GM19239 (cell line): Measurements from ENCODE around the gene MEOX1.
"Not testable (repeated sequence)": the region's sequence is repeated elsewhere in the genome, so short reads cannot be mapped to it uniquely, and the experiment has no call there.

Source experiments
- DNase-seq: peaks from one replicate; pipeline ENCODE4 v3.0.0; 2011; ENCODE audit warnings: low spot score; ENCODE audit not compliant: insufficient read length
- FAIRE-seq: peaks from 2 replicates; lab custom pipeline; 2011; peaks lifted over from hg19 to GRCh38; lab: Jason Lieb, UNC

MEOX1 gene

DNA sequence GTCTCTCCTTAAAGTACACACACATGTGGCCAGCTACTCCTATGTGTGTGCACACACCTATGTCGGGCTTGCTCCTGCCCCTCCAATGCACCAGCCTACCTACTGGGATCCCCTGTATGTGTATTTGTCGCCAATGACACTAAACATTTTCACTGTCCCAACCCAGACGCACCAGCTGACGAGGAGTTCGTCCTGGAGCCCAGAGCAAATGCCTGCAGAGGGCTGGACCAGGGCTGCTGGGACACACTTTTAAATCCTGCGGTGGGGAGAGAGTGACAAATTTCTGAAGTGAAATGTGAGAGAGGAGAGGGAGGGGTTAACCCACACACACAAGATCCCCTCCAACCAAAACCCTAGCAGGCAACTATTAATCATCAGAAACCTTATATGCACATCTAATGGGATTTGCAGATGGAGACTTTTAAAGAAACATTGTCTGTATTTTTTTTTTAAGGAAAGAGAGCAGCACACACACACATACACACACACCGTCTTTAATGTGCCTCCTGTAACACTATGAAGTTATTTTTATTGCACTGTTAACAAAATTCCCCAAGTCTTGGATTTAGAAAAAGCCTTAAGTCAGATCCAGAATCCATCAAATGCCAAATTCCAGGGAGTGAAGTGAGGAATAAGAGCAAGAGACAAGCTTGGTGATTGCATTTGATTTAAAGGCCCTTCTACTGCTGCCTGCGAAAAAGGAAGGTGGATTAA is at the start of gene MEOX1:
TSS of gene MEOX1 (minus strand) at position 224 of the 714 bp plus-strand sequence. CDS start 388 bp downstream, outside the sequence.
- no peak for DNase-seq
- no peak for FAIRE-seq

GRCh38 chr17:43710101-43710500 is 48.4 kb upstream of the MEOX1 start:
- no peak for FAIRE-seq
- no peak for DNase-seq

DNA sequence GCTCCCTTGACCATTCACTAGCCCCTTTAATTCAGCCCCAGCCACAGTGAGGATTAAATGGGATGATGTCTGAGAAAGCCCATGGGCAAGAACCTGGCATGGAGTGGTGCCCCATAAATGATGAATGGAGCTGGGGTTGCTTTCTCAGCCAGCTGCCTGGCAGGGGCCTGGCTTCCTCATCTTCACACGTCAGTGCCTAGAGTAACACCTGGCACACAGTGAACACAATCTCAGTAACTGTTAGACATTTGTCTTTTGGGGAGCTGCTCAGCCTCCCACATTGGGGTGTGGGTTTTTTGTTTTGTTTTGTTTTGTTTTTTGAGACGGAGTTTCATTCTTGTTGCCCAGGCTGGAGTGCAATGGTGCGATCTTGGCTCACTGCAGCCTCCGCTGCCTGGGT is 47.5 kb upstream of the MEOX1 start:
- FAIRE-seq (no peak), DNase-seq (no peak)

GRCh38 chr17:43707184-43707583 is 45.5 kb upstream of the MEOX1 start:
- no peak for DNase-seq
- FAIRE-seq, result no peak

DNA sequence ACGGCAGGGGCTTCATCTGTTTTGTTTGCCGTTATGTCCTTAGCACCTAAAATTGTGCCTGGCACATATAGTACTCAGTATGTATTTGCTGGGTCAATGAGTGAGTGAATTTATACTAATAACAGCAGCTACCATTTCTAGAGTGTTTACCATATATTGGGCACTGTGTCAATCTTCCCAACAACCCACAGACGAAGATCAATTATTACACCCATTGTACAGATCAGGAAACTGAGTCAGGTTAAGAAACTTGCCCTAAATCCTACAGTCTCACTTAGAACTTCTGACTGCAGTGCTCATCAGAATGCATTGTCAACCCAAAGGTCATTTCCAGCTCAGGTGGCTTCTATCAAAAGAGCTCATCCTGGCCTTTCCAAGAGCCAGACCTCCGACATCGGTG is 44.5 kb upstream of the MEOX1 start:
- DNase-seq, result no peak
- FAIRE-seq, result no peak

- no peak for DNase-seq
- FAIRE-seq, result no peak
Observed at GRCh38 chr17:43703630-43704029, 41.9 kb upstream of the MEOX1 start.

DNA sequence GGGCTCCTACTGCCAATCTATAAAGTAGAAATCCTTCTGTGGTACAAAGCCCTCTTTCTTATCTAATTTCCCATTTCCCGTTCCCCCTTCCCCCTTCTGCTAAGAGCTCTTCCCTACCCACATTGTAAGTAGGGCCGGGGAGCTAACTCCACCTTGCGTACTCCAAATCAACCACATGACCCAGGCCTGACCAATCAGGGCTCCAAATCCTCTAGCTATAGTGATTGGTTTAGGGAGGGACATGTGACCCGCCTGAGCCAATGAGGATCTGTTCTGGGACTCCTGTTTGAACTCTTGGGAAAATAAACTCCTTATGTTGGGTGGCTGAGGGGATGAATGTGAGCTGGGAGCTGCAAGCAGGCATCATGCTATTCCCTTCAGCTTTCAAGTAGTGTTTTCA is 40.9 kb upstream of the MEOX1 start:
- FAIRE-seq (no peak), DNase-seq (no peak)

- FAIRE-seq, result peak; percentile 71
Observed at GRCh38 chr17:43701318-43701743, 39.6 kb upstream of the MEOX1 start.

DNA sequence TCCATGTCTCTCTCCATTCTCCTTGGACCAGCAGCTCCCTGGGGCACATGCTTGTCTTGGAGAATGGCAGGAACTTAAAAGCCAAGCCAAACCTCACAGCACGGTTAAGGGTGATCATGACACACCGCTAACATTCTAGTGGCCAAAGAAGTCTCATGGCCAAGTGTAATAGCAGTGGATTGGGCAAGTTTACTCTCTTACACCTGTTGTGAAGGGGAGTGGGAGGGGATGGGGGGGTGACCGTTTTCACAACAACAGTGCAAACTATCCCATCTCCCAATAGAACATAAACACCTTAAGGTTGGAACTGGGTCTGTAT is 37.7 kb upstream of the MEOX1 start:
- DNase-seq, result no peak
- FAIRE-seq, result no peak

More at GRCh38 chr17:43701318-43701743, 39.6 kb upstream of the MEOX1 start:
- DNase-seq, result no peak

GRCh38 chr17:43698678-43699437 is 37.1 kb upstream of the MEOX1 start:
- DNase-seq, result no peak
- no peak for FAIRE-seq

DNA sequence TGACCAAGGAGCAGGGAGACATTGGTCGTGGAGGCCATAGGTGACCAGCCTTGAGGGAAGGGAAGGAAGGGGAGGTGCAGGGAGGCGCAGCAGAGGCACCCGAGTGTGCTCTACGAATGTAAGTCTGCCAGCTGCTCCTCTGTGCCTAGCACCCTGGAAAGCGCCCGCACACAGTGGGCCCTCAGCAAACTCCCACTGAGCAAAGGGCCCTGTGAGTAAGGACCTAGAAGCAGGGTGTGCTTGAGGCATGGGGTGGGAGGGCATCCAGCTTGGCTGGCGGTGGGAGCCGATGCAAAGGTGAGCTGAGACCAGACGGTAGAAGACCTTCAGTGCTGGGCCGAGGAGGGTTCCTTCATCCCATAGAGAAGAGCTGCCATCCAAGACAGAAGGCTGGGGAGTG is 36.2 kb upstream of the MEOX1 start:
- DNase-seq, result no peak
- no peak for FAIRE-seq

DNA sequence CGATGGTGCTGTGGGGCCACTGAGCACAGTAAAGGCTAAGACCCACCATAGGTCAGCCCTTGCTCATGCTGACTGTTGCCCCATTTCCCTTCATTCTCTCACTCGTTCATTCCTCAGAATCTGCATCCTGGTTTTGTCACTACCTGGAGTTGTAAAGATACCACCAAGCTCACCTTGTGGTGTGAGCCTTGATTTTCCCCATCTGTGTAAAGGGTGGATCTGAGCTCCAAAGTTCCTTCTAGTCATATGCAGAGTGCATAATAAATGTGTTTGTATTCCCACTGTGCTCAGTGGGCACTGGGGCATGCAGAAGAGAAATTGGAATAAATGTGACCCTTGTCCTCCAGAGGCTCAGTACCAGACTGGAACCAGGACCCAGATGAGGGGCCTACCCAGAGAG is 35.2 kb upstream of the MEOX1 start:
- no peak for FAIRE-seq
- no peak for DNase-seq

DNA sequence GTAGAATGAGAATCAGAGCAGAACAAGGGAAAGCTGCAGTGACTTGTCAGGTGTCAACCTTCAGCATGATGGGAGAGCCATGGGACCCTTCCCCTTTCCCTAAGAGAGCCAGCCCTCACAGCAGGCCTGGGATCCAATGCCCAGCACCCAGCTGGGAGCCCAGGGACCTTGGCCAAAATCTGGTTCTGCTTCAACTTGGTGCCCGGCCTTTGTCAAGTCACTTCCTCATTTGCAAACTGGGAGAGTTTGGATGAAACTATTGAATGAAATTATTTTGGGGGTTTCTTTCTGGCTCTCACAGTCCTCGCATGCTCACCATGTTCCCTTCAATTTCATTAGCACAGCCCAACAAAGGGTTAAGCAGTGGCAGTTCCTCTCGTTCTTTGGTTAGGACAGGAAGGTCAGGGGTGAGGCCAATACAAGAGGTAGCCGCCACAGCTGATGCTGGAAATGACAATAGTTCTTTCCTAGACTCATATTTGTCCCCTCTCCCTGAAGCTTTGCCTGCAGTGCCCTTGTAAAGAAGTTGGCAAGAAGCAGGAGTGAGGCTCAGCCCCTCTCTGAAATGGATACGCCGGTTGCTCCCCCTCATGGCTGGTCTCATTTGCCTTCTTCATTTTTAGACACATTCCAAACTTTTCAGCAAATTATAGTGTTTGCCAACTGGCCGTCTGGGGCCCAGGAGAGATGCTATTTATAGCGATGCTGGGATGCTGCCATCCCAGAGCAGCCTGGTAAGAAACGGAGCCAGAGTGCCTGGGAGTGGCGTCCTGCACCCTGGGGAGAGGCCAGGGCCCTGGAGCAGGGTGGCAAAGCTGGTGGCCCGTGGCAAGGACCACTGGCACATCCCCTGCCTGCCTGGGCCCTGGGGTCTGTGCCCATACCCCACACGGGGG is 34.5 kb upstream of the MEOX1 start:
- FAIRE-seq, result no peak
- DNase-seq, result no peak

DNA sequence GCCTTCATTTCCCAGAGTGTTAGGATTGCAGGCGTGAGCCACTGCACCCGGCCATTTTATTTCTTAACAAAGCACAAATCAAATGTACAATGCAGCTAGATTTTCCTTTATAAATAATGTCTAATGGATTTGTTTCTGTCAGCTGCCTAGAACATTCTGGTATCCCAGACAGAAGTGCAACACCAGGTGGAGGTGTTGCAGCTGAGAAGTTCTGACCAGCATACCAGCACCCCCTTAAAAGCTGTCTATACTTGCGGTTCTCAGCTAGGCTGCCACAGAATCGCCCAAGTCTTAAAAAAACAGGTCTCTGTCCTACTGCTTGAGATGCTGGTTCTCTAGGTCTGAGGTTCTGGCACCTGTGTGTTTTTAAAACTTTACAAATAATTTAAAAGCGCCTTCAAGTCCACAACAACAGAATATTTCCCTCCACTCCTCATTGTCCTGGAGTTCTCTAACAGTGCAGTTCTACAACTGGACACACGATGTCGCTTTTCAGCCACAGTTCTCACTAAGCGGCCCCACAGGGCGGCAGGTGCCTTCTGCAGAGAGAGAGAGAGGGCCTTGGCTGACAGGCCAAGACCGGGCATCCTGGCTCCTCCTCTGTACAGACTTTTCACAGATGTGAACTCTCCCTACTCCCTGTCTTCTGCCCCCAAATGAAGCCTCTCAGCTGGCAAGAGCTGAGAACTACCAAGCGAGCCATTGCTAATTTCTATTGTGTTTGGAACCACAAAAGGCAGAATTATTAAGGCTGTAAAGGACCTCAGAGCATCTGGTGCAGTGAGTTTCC is 32.6 kb upstream of the MEOX1 start:
- peak; percentile 97 for FAIRE-seq
- peak; percentile 63 for DNase-seq

DNA sequence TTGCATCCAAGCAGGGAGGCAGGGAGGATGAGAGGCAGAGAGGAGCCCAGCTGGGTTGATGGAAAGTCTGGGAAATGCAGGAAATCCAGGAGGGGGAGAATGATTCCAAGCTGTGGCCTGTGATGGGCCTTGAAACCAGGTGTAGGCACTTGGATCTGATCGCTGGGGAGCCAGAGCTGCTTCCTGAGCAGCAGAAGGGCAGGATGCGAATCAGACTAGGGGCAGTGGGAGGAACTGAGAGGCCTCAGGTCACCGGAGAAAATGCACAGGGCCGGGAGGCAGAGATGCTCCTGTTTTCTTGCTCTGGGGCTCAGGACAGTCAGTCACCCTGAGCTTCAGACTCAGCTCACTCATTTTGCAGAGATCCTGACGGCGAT is 29.6 kb upstream of the MEOX1 start:
- FAIRE-seq, result no peak

GRCh38 chr17:43690624-43691316 is 29.0 kb upstream of the MEOX1 start:
- no peak for DNase-seq
- FAIRE-seq, result no peak

More for the DNA sequence above, 29.6 kb upstream of the MEOX1 start:
- DNase-seq, result no peak

DNA sequence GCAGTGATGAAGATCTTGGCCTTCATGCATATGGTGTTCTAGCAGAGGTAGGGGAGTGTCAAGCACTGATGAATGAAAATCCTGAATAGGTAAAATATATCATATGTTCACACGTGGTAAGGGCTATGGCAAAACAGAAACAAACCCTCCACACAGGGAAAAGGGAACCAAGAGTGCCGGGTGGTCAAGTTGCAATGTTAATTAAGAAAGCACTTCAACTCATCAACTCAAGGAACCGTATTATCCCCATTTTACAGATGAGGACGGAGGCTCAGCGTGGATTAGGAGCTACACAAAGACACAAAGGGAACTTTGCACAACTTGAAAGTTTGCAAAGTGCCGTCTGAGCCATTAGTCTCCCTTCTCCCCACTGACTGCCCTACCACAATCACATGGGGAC is 28.1 kb upstream of the MEOX1 start:
- FAIRE-seq, result no peak
- DNase-seq, result no peak

DNA sequence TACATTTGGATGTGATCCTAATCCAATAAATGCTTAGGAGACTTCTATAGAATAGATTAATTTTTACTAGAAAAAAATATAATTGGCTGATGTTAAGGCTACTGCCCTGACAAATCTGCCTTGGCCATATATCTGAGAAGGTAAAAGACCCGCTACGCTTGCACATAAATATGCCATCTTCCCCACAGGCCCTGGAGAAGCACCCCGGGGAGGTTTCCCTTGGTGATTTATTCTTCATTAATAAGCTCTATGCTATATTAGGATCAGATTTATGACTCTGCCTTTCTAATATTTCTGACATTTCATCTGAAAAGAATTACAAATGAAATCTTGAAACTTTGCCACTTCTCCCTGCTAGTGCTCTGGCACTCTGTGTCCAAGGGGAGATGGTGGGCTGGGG is 27.4 kb upstream of the MEOX1 start:
- DNase-seq (no peak), FAIRE-seq (no peak)

GRCh38 chr17:43686957-43687356 is 25.2 kb upstream of the MEOX1 start:
- not testable (repeated sequence) for DNase-seq, FAIRE-seq
